Thyroid gland (tissue), 4 donors: ENCODE measurements around the gene ETFBKMT.
"Not testable (repeated sequence)": the region's sequence is repeated elsewhere in the genome, so short reads cannot be mapped to it uniquely, and the experiment has no call there.

ENCODE experiments used
- CTCF ChIP-seq, 6 experiments: fragments of 200-600 bp in 3 of 6; fragments of 450-650 bp in 3 of 6; sonication (generic) in 3 of 6; IDR thresholded peaks; one replicate each; pipeline ENCODE4 v1.5.1; 2016 to 2019; ENCODE audit warnings: antibody characterized with exemption in 6 of 6, mild to moderate bottlenecking in 2 of 6, inconsistent platforms in 1 of 6, moderate library complexity in 1 of 6
- POLR2A ChIP-seq, 2 donors: fragments of 450-650 bp; IDR thresholded peaks; one replicate each; pipeline ENCODE4 v1.6.1; 2017; ENCODE audit warnings: antibody characterized with exemption in 2 of 2, mild to moderate bottlenecking in 2 of 2, moderate library complexity in 1 of 2

DNA sequence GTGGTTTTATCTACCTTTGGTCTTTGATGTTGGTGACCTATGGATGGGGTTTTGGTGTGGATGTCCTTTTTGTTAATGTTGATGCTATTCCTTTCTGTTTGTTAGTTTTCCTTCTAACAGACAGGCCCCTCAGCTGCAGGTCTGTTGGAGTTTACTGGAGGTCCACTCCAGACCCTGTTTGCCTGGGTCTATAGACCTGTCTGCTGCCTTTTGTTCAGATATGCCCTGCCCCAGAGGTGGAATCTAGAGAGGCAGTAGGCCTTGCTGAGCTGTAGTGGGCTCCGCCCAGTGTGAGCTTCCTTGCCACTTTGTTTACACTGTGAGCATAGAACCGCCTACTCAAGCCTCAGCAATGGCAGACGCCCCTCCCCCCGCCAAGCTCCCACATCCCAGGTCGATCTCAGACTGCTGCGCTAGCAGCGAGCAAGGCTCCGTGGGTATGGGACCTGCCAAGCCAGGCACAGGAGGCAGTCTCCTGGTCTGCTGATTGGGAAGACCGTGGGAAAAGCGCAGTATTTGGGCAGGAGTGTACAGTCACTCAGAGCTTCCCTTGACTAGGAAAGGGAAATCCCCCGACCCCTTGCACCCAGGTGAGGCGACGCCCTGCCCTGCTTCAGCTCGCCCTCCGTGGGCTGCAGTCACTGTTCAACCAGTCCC lies 59.2 kb downstream of the ETFBKMT start:
- not testable (repeated sequence) for TF ChIP-seq CTCF, POLR2A (IDR thresholded peaks at IDR 0.05)
